ENCODE measurements around the gene ZNF827. TPM values are rescaled to one million over a fixed set of nuclear protein-coding genes. Genes with fewer than 3 reads are reported as not detected.
A peak's percentile ranks its signal among the peaks of the same experiment; 100 is the strongest.

Gene ZNF827
- total RNA-seq, 1 donor from 2014 or later = 50.2 TPM

DNA sequence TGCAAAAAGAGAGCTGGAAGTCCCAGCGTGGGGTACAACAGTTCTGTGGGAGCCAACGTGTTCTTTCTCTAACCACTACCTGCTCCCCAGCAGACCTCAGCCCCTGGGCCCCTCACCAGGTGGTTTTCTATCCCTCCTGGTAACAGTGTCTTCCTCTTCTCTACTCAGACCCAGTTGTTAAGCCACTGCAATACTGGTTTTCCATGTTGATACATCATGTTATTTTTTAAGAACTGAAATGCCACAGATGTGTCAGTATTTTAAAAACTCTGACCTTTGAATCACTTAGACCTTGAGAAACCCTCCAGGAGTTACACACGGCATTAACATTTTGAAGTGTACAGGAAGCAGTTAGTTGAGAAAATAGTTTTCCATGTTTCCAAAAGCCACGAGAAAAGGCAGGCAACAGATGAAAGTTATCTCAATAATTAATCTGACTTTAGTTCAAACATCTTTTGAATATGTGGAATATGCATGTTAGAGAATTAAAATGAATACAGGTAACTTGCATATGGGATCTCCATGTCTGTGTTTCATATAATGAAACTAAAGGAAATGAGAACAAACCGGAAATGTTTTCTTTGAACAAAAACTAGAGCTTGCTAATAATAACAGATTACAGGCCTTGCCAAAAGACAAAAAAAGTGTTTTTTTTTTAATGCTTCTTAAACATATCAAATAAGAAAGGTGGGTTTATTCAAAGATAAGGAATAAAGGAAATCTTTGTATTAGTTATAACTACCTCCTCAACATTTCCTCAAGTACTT lies 108.8 kb downstream of the ZNF827 start:
- Mint-ChIP-seq H3K27me3 (no peaks in the 10 kb centered on the region), H3K9me3 (ENCODE audit: low read depth) (no peaks in the 10 kb centered on the region), H3K4me3 (ENCODE audit: low read depth) (no peak overlapping the region), H3K27ac (no peak overlapping the region), H3K36me3 (ENCODE audit: insufficient read depth) (peaks cover 37% of the 10 kb centered on the region), H3K4me1 (ENCODE audit: low read depth) (no peaks in the 10 kb centered on the region)
- TF ChIP-seq, protein P1, sequence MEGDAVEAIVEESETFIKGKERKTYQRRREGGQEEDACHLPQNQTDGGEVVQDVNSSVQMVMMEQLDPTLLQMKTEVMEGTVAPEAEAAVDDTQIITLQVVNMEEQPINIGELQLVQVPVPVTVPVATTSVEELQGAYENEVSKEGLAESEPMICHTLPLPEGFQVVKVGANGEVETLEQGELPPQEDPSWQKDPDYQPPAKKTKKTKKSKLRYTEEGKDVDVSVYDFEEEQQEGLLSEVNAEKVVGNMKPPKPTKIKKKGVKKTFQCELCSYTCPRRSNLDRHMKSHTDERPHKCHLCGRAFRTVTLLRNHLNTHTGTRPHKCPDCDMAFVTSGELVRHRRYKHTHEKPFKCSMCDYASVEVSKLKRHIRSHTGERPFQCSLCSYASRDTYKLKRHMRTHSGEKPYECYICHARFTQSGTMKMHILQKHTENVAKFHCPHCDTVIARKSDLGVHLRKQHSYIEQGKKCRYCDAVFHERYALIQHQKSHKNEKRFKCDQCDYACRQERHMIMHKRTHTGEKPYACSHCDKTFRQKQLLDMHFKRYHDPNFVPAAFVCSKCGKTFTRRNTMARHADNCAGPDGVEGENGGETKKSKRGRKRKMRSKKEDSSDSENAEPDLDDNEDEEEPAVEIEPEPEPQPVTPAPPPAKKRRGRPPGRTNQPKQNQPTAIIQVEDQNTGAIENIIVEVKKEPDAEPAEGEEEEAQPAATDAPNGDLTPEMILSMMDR (IDR thresholded peaks at IDR 0.05; ENCODE audit: unreplicated experiment) = no peak
- DNase-seq (ENCODE audit: low spot score, unreplicated experiment) = no peak

GRCh38 chr4:145828802-145829485 lies 109.7 kb downstream of the ZNF827 start:
- DNase-seq (ENCODE audit: low spot score, unreplicated experiment) = no peak
- no peaks in the 10 kb centered on the region for H3K27me3 Mint-ChIP-seq
- H3K4me3 Mint-ChIP-seq (ENCODE audit: low read depth) = no peak overlapping the region
- H3K27ac Mint-ChIP-seq = no peak overlapping the region
- TF ChIP-seq, protein P1 (IDR thresholded peaks at IDR 0.05; ENCODE audit: unreplicated experiment) = no peak
- peaks cover 37% of the 10 kb centered on the region for H3K36me3 Mint-ChIP-seq (ENCODE audit: insufficient read depth)
- H3K9me3 Mint-ChIP-seq (ENCODE audit: low read depth) = no peaks in the 10 kb centered on the region
- no peaks in the 10 kb centered on the region for H3K4me1 Mint-ChIP-seq (ENCODE audit: low read depth)

DNA sequence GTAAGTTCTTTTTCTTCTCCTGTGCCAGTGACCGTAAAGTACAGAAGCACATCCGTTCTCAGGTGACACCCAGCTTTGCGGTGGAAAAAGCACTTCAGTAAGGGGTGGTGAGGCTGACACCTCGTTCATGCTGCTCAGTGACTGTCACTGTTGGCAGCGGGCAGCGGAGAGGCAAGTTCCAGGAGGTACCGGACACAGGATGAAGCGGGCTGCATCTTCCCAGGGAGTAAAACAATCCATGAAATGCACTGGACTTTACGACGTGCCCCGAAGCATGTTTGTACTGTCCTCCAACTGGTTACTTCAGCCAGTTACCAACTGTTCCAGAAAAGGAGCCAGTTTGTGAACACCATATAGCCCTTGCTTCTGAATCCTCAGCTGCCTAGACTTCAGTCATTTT lies 110.7 kb downstream of the ZNF827 start:
- TF ChIP-seq, protein P1 (IDR thresholded peaks at IDR 0.05; ENCODE audit: unreplicated experiment) = no peak
- H3K27ac Mint-ChIP-seq = peak overlapping the region; percentile 65
- H3K4me3 Mint-ChIP-seq (ENCODE audit: low read depth) = no peak overlapping the region
- peaks cover 34% of the 10 kb centered on the region for H3K36me3 Mint-ChIP-seq (ENCODE audit: insufficient read depth)
- H3K27me3 Mint-ChIP-seq = no peaks in the 10 kb centered on the region
- no peak for DNase-seq (ENCODE audit: low spot score, unreplicated experiment)
- H3K4me1 Mint-ChIP-seq (ENCODE audit: low read depth) = no peaks in the 10 kb centered on the region
- no peaks in the 10 kb centered on the region for H3K9me3 Mint-ChIP-seq (ENCODE audit: low read depth)

DNA sequence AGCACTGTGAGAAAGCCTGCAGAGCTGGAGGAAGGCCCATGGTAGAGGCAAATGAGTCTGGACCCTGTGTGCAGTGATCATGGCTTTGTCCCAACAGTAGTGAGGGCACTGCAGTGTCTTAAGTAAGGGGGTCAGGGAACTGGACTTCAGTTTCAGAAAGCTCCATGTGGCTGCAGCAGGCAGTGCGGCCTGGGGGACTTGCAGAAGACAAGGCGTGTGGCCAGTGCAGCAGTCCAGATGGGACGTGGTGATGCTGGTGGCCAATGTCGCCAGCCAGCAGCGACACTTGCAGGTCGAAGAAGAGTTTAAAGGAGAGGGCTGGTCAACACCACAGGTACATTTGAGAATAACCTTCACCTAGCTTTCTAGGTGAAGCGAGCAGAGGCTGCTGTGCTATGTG lies 113.4 kb downstream of the ZNF827 start:
- no peak for DNase-seq (ENCODE audit: low spot score, unreplicated experiment)
- Mint-ChIP-seq H3K4me3 (ENCODE audit: low read depth) (no peak overlapping the region), H3K9me3 (ENCODE audit: low read depth) (no peaks in the 10 kb centered on the region), H3K4me1 (ENCODE audit: low read depth) (no peaks in the 10 kb centered on the region), H3K27me3 (no peaks in the 10 kb centered on the region), H3K36me3 (ENCODE audit: insufficient read depth) (peaks cover 29% of the 10 kb centered on the region), H3K27ac (no peak overlapping the region)
- TF ChIP-seq, protein P1 (IDR thresholded peaks at IDR 0.05; ENCODE audit: unreplicated experiment) = no peak

- Mint-ChIP-seq H3K27ac (no peak overlapping the region), H3K36me3 (ENCODE audit: insufficient read depth) (peaks cover 26% of the 10 kb centered on the region), H3K27me3 (no peaks in the 10 kb centered on the region), H3K4me3 (ENCODE audit: low read depth) (no peak overlapping the region), H3K4me1 (ENCODE audit: low read depth) (no peaks in the 10 kb centered on the region), H3K9me3 (ENCODE audit: low read depth) (no peaks in the 10 kb centered on the region)
- TF ChIP-seq, protein P1 (IDR thresholded peaks at IDR 0.05; ENCODE audit: unreplicated experiment) = no peak
- DNase-seq (ENCODE audit: low spot score, unreplicated experiment) = no peak
Observed at GRCh38 chr4:145824463-145824862, 114.2 kb downstream of the ZNF827 start.

All from progenitor cell of endocrine pancreas (in vitro differentiated cells).